Spleen (tissue), 11 donors: ENCODE measurements around the gene HOXB4. TPM values are rescaled to one million over a fixed set of nuclear protein-coding genes. Genes with fewer than 3 reads are reported as not detected.

Experiments
- DNase-seq: peaks from one replicate; pipeline ENCODE4 v3.0.0-alpha.2; 2020
- H3K27ac ChIP-seq, 8 donors: fragments of 200-600 bp; sonication (generic) in 7 of 8; 1 replicate in 4 of 8; 2 replicates in 4 of 8; pipeline versions ENCODE4 v1.5.0 to v1.8.0; 2016 to 2021; ENCODE audit warnings: inconsistent platforms in 4 of 8, mild to moderate bottlenecking in 4 of 8, moderate library complexity in 1 of 8
- H3K27me3 ChIP-seq, 7 donors: fragments of 200-600 bp; sonication (generic) in 6 of 7; replicated peaks in 1 of 7; 1 replicate in 4 of 7; 2 replicates in 3 of 7; pipeline versions ENCODE4 v1.5.0 to v1.8.0; 2016 to 2021; ENCODE audit warnings: inconsistent platforms in 3 of 7, mild to moderate bottlenecking in 1 of 7
- H3K36me3 ChIP-seq, 6 donors: fragments of 200-600 bp; sonication (generic) in 5 of 6; 1 replicate in 4 of 6; 2 replicates in 2 of 6; pipeline versions ENCODE4 v1.5.0 to v1.8.0; 2016 to 2021; ENCODE audit warnings: inconsistent platforms in 2 of 6
- H3K4me1 ChIP-seq, 6 donors: fragments of 200-600 bp; sonication (generic) in 5 of 6; 1 replicate in 3 of 6; 2 replicates in 3 of 6; pipeline versions ENCODE4 v1.5.0 to v1.8.0; 2016 to 2021; ENCODE audit warnings: inconsistent platforms in 3 of 6
- H3K4me3 ChIP-seq, 8 donors: fragments of 200-600 bp; sonication (generic) in 7 of 8; 1 replicate in 4 of 8; 2 replicates in 4 of 8; pipeline versions ENCODE4 v1.5.0 to v1.8.0; 2016 to 2021; ENCODE audit warnings: inconsistent platforms in 4 of 8, mild to moderate bottlenecking in 4 of 8, moderate library complexity in 2 of 8
- H3K9me3 ChIP-seq, 8 donors: fragments of 200-600 bp; sonication (generic) in 7 of 8; 1 replicate in 4 of 8; 2 replicates in 4 of 8; pipeline versions ENCODE4 v1.5.0 to v1.8.0; 2016 to 2021; ENCODE audit warnings: inconsistent platforms in 4 of 8
- POLR2A ChIP-seq, 3 donors: fragments of 450-650 bp; IDR thresholded peaks; one replicate each; pipeline ENCODE4 v1.5.1; 2017; ENCODE audit warnings: antibody characterized with exemption in 3 of 3, mild to moderate bottlenecking in 1 of 3
- POLR2AphosphoS5 ChIP-seq, 3 donors: sonication (generic); formaldehyde crosslinking; IDR thresholded peaks; one replicate each; pipeline ENCODE4 v1.5.1; 2017; ENCODE audit warnings: antibody characterized with exemption in 3 of 3
- WGBS, 5 donors: extraction: QIAGEN DNeasy Blood & Tissue Kit in 3 of 5; methylation state at CpG; one replicate each; pipeline versions ENCODE4 v1.1.5 to v1.1.7; 2013 to 2018; 5-methylcytosine and 5-hydroxymethylcytosine counted together
- intact Hi-C: fragments of 100-400 bp; cut with DNase I; formaldehyde crosslinking; loops from one replicate; pipeline ENCODE4 v1.15.0; 2023; ENCODE audit warnings: low total_unique reads
- polyA plus RNA-seq, 3 donors: library from polyadenylated mRNA; stranded (reverse); fragments of 200-250 nt; gene quantifications; one replicate each; pipeline ENCODE4 v1.2.1, GENCODE V29; 2013
- total RNA-seq, 7 donors: library from RNA; depleted of rRNA in 3 of 7; stranded (reverse); fragments of >200 nt in 3 of 7; fragmentation: NEBNext Ultra II Directional in 4 of 7; extraction: Animal tissue kit (Norgen Biotek cat#: 25700) in 4 of 7; gene quantifications; one replicate each; pipeline versions ENCODE4 v1.1.0 to v1.2.1, GENCODE V29; 2016 to 2021
- TF ChIP-seq, protein P1 (sequence below), 11 experiments: fragments of 200-600 bp in 7 of 11; fragments of 450-650 bp in 4 of 11; sonication (generic) in 4 of 11; IDR thresholded peaks in 8 of 11; conservative IDR thresholded peaks in 3 of 11; 1 replicate in 7 of 11; 2 replicates in 4 of 11; pipeline versions ENCODE4 v1.4.0 to v1.8.0; 2016 to 2021; ENCODE audit warnings: antibody characterized with exemption in 11 of 11, inconsistent platforms in 4 of 11, mild to moderate bottlenecking in 1 of 11
- donor health status: healthy with polysubstance abuse.
- donor health status: DM: no; HTN: no; CAD: no; lungs with moderate emphysema.
- donor health status: DM: no; HTN: no; CAD: no.
- donor health status: Bipolar disorder and iron deficiency.
- donor health status: healthy.
- donor health status: DM: no; HTN: no; CAD: no.
- donor health status: DM: yes; HTN: yes; CAD: no.

The HOXB4 gene
- total and polyA plus RNA-seq, 10 donors = 1.9 to 6.4 (median 2.7) TPM

- no peak for TF ChIP-seq POLR2A (IDR thresholded peaks at IDR 0.05)
- TF ChIP-seq POLR2AphosphoS5 (IDR thresholded peaks at IDR 0.05) = no peak
- TF ChIP-seq, protein P1, sequence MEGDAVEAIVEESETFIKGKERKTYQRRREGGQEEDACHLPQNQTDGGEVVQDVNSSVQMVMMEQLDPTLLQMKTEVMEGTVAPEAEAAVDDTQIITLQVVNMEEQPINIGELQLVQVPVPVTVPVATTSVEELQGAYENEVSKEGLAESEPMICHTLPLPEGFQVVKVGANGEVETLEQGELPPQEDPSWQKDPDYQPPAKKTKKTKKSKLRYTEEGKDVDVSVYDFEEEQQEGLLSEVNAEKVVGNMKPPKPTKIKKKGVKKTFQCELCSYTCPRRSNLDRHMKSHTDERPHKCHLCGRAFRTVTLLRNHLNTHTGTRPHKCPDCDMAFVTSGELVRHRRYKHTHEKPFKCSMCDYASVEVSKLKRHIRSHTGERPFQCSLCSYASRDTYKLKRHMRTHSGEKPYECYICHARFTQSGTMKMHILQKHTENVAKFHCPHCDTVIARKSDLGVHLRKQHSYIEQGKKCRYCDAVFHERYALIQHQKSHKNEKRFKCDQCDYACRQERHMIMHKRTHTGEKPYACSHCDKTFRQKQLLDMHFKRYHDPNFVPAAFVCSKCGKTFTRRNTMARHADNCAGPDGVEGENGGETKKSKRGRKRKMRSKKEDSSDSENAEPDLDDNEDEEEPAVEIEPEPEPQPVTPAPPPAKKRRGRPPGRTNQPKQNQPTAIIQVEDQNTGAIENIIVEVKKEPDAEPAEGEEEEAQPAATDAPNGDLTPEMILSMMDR (IDR thresholded peaks at IDR 0.05 in 8 of 11, conservative IDR thresholded peaks at IDR 0.05 in 3 of 11) = no peak
- Histone ChIP-seq H3K36me3 (no peaks in the 10 kb centered on the region), H3K9me3 (no peaks in the 10 kb centered on the region), H3K27me3 (peaks cover 2 to 100% (median 78%) of the 10 kb centered on the region in 7 donors), H3K27ac (peak overlapping the region in 4 of 8 donors; percentile 76 to 87 (median 84)), H3K4me3 (peak overlapping the region in 1 of 8 donors; percentile 81), H3K4me1 (peaks cover 16 to 91% (median 60%) of the 10 kb centered on the region in 6 donors)
- intact Hi-C loops = no loop called here
- WGBS, 5 donors = 64 to 84% (median 71%) methylated on average over 2 of the region's 2 CpGs
- DNase-seq = no peak
Observed at GRCh38 chr17:48584223-48584741, 6.1 kb upstream of the HOXB4 start.

- DNase-seq = no peak
- WGBS, 5 donors = 82 to 90% (median 87%) methylated on average over 3 of the region's 3 CpGs
- intact Hi-C loops = no loop called here
- no peaks in the 10 kb centered on the region for H3K9me3 ChIP-seq
- no peak overlapping the region for H3K4me3 ChIP-seq
- H3K36me3 ChIP-seq = no peaks in the 10 kb centered on the region
- peaks cover 21 to 96% (median 65%) of the 10 kb centered on the region in 6 donors for H3K4me1 ChIP-seq
- H3K27me3 ChIP-seq = peaks cover 2 to 100% (median 80%) of the 10 kb centered on the region in 7 donors
- H3K27ac ChIP-seq = peak overlapping the region in 4 of 8 donors; percentile 84 to 89 (median 86)
- TF ChIP-seq POLR2AphosphoS5 (IDR thresholded peaks at IDR 0.05) (no peak), POLR2A (IDR thresholded peaks at IDR 0.05) (no peak)
- TF ChIP-seq, protein P1 (IDR thresholded peaks at IDR 0.05 in 8 of 11, conservative IDR thresholded peaks at IDR 0.05 in 3 of 11) = no peak
Observed at GRCh38 chr17:48583708-48584222, 5.6 kb upstream of the HOXB4 start.

- WGBS, 5 donors = 29 to 40% (median 34%) methylated on average over 7 of the region's 7 CpGs
- Histone ChIP-seq H3K4me3 (peak overlapping the region in 4 of 8 donors; percentile 42 to 66 (median 49)), H3K36me3 (no peaks in the 10 kb centered on the region), H3K4me1 (peaks cover 21 to 97% (median 66%) of the 10 kb centered on the region in 6 donors), H3K9me3 (no peaks in the 10 kb centered on the region), H3K27me3 (peaks cover 2 to 100% (median 82%) of the 10 kb centered on the region in 7 donors), H3K27ac (peak overlapping the region in 6 of 8 donors; percentile 78 to 89 (median 86))
- no peak for DNase-seq
- TF ChIP-seq POLR2AphosphoS5 (IDR thresholded peaks at IDR 0.05) = no peak
- TF ChIP-seq, protein P1 (IDR thresholded peaks at IDR 0.05 in 8 of 11, conservative IDR thresholded peaks at IDR 0.05 in 3 of 11) = no peak
- TF ChIP-seq POLR2A (IDR thresholded peaks at IDR 0.05) = no peak
- intact Hi-C loops = no loop called here
Observed at GRCh38 chr17:48582750-48583069, 4.6 kb upstream of the HOXB4 start.

- intact Hi-C loops = no loop called here
- H3K4me3 ChIP-seq = peak overlapping the region in 2 of 8 donors; percentile 15 to 66
- H3K27ac ChIP-seq = peak overlapping the region in 6 of 8 donors; percentile 61 to 89 (median 84)
- no peak for DNase-seq
- no peak for TF ChIP-seq POLR2A (IDR thresholded peaks at IDR 0.05)
- TF ChIP-seq, protein P1 (IDR thresholded peaks at IDR 0.05 in 8 of 11, conservative IDR thresholded peaks at IDR 0.05 in 3 of 11) = no peak
- peaks cover 2 to 97% (median 79%) of the 10 kb centered on the region in 7 donors for H3K27me3 ChIP-seq
- H3K36me3 ChIP-seq = no peaks in the 10 kb centered on the region
- peaks cover 12 to 96% (median 62%) of the 10 kb centered on the region in 6 donors for H3K4me1 ChIP-seq
- H3K9me3 ChIP-seq = no peaks in the 10 kb centered on the region
- WGBS, 5 donors = 43 to 56% (median 49%) methylated on average over 26 of the region's 26 CpGs
Observed at GRCh38 chr17:48579760-48580554, 1.8 kb upstream of the HOXB4 start.
